ENCODE measurements around the gene FCER1G.
"Not testable (repeated sequence)": the region's sequence is repeated elsewhere in the genome, so short reads cannot be mapped to it uniquely, and the experiment has no call there.

The FCER1G gene

GRCh38 chr1:161214369-161214768, 726 bp upstream of the FCER1G start:
- Histone ChIP-seq H3K4me1 (ENCODE audit: control insufficient read depth, insufficient read depth, low read length) (peaks cover 9% of the 10 kb centered on the region; the same call in 1 of the 2 replicates), H3K9ac (ENCODE audit: low read depth, low read length) (no peak overlapping the region), H3K27me3 (ENCODE audit: control insufficient read depth, insufficient read depth, low read length) (no peaks in the 10 kb centered on the region), H3K9me3 (ENCODE audit: control insufficient read depth, insufficient read depth, low read length) (no peaks in the 10 kb centered on the region), H3K4me3 (ENCODE audit: low read depth, low read length) (no peak overlapping the region), H3K27ac (ENCODE audit: low read depth, low read length) (no peak overlapping the region), H3K36me3 (ENCODE audit: control insufficient read depth, insufficient read depth, low read length) (peaks cover 58% of the 10 kb centered on the region)

GRCh38 chr1:161216945-161217712, 2.0 kb downstream of the FCER1G start:
- H3K9me3 ChIP-seq (ENCODE audit: control insufficient read depth, insufficient read depth, low read length): no peaks in the 10 kb centered on the region
- no peak overlapping the region for H3K4me3 ChIP-seq (ENCODE audit: low read depth, low read length)
- peaks cover 6% of the 10 kb centered on the region; the same call in 1 of the 2 replicates for H3K4me1 ChIP-seq (ENCODE audit: control insufficient read depth, insufficient read depth, low read length)
- peak overlapping the region; percentile 25 for H3K27ac ChIP-seq (ENCODE audit: low read depth, low read length)
- no peaks in the 10 kb centered on the region for H3K27me3 ChIP-seq (ENCODE audit: control insufficient read depth, insufficient read depth, low read length)
- no peak overlapping the region for H3K9ac ChIP-seq (ENCODE audit: low read depth, low read length)
- peaks cover 32% of the 10 kb centered on the region for H3K36me3 ChIP-seq (ENCODE audit: control insufficient read depth, insufficient read depth, low read length)

GRCh38 chr1:161217831-161218230, 2.7 kb downstream of the FCER1G start:
- no peaks in the 10 kb centered on the region for H3K9me3 ChIP-seq (ENCODE audit: control insufficient read depth, insufficient read depth, low read length)
- no peaks in the 10 kb centered on the region for H3K27me3 ChIP-seq (ENCODE audit: control insufficient read depth, insufficient read depth, low read length)
- no peak overlapping the region for H3K27ac ChIP-seq (ENCODE audit: low read depth, low read length)
- H3K36me3 ChIP-seq (ENCODE audit: control insufficient read depth, insufficient read depth, low read length): peaks cover 25% of the 10 kb centered on the region
- H3K4me1 ChIP-seq (ENCODE audit: control insufficient read depth, insufficient read depth, low read length): peaks cover 6% of the 10 kb centered on the region; the same call in 1 of the 2 replicates
- no peak overlapping the region for H3K9ac ChIP-seq (ENCODE audit: low read depth, low read length)
- no peak overlapping the region for H3K4me3 ChIP-seq (ENCODE audit: low read depth, low read length)

GRCh38 chr1:161218301-161219077, 3.4 kb downstream of the FCER1G start:
- H3K36me3 ChIP-seq (ENCODE audit: control insufficient read depth, insufficient read depth, low read length): peaks cover 19% of the 10 kb centered on the region
- H3K27ac ChIP-seq (ENCODE audit: low read depth, low read length): peak overlapping the region; percentile 5
- no peaks in the 10 kb centered on the region for H3K9me3 ChIP-seq (ENCODE audit: control insufficient read depth, insufficient read depth, low read length)
- H3K9ac ChIP-seq (ENCODE audit: low read depth, low read length): no peak overlapping the region
- no peak overlapping the region for H3K4me3 ChIP-seq (ENCODE audit: low read depth, low read length)
- H3K27me3 ChIP-seq (ENCODE audit: control insufficient read depth, insufficient read depth, low read length): no peaks in the 10 kb centered on the region
- peaks cover 6% of the 10 kb centered on the region; the same call in 1 of the 2 replicates for H3K4me1 ChIP-seq (ENCODE audit: control insufficient read depth, insufficient read depth, low read length)

DNA sequence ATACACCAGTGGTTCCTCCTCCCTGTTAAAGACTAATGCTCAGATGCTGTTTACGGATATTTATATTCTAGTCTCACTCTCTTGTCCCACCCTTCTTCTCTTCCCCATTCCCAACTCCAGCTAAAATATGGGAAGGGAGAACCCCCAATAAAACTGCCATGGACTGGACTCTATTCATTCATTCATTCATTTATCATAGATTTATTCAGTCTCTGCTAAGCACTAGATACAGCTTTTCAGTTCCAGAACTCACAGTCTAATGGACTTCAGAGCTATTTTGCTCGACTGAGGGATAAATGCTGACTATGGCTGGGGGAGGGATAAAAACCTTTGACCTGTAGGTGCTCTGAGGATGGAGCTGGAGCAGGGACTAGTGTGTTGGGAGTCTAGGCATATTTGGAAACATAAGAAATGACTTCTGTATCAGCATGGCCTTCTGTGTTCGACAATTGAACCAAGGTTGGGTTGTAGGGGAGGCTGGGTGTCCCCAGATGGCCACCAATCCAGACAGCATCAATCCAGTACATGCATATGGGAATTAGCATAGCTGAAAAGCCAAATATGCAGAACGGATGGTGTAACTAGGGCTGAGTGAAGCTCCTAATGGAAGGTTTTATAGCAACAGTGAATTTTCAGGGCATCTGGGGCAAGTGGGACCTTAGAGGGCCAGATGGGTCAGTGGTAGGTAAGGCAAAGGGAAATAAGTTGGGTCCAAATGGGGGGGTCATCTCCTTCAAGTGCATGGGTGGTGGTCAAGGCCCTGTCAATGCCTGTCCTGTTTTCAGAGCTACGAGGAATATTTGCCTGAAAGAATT, 4.2 kb downstream of the FCER1G start:
- no peaks in the 10 kb centered on the region for H3K27me3 ChIP-seq (ENCODE audit: control insufficient read depth, insufficient read depth, low read length)
- peaks cover 11% of the 10 kb centered on the region for H3K36me3 ChIP-seq (ENCODE audit: control insufficient read depth, insufficient read depth, low read length)
- H3K9me3 ChIP-seq (ENCODE audit: control insufficient read depth, insufficient read depth, low read length): no peaks in the 10 kb centered on the region
- no peak overlapping the region for H3K27ac ChIP-seq (ENCODE audit: low read depth, low read length)
- no peak overlapping the region for H3K4me3 ChIP-seq (ENCODE audit: low read depth, low read length)
- H3K9ac ChIP-seq (ENCODE audit: low read depth, low read length): no peak overlapping the region
- peaks cover 6% of the 10 kb centered on the region; the same call in 1 of the 2 replicates for H3K4me1 ChIP-seq (ENCODE audit: control insufficient read depth, insufficient read depth, low read length)

- no peaks in the 10 kb centered on the region for H3K27me3 ChIP-seq (ENCODE audit: control insufficient read depth, insufficient read depth, low read length)
- H3K9me3 ChIP-seq (ENCODE audit: control insufficient read depth, insufficient read depth, low read length): no peaks in the 10 kb centered on the region
- H3K4me3 ChIP-seq (ENCODE audit: low read depth, low read length): no peak overlapping the region
- H3K9ac ChIP-seq (ENCODE audit: low read depth, low read length): no peak overlapping the region
- H3K4me1 ChIP-seq (ENCODE audit: control insufficient read depth, insufficient read depth, low read length): peaks cover 6% of the 10 kb centered on the region; the same call in 1 of the 2 replicates
- no peak overlapping the region for H3K27ac ChIP-seq (ENCODE audit: low read depth, low read length)
- peaks cover 6% of the 10 kb centered on the region; the same call in 1 of the 2 replicates for H3K36me3 ChIP-seq (ENCODE audit: control insufficient read depth, insufficient read depth, low read length)
Observed at GRCh38 chr1:161220002-161220401, 4.9 kb downstream of the FCER1G start.

DNA sequence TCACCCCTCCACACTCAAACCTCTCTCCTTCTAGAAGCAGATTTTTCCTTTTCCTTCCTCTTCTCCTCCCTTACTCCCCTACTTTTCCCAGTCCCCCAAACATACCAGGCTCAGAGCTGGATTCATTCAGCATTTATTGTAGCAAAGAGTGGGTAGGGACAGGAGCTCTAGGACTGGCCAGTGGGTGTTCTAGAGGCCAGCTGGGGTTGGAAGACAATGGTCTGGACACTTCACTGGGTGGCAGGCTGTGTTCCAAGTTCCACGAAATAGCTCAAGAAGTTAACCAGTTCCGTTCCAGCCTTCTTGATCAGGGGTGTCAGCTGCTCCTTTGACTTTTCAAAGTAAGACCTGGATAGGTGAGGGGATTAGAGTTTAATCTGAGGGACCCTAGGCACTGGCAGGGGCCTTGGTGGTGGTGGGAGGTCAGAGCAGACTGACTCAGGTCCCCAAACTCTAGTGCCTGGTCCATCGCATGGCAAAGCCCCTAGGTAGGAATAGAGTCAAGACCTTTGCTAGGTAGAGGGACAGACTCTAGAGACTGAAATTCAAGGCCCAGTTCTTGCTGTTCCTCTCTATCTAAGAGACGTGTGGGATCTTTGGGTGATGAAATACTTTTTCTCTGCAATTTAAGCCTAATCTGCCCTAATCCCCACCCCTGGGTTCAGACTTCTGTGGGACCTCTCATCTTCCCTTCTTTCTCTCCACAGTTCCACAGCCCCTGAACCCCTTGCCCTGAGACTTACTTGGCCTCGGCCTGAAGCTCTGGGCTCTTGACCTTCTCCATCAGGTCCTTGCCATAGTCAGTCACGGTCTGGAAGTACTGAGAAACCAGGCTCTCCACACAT, 7.3 kb downstream of the FCER1G start:
- Histone ChIP-seq H3K27me3 (ENCODE audit: control insufficient read depth, insufficient read depth, low read length) (no peaks in the 10 kb centered on the region), H3K4me1 (ENCODE audit: control insufficient read depth, insufficient read depth, low read length) (peaks cover 17% of the 10 kb centered on the region; the same call in 1 of the 2 replicates), H3K36me3 (ENCODE audit: control insufficient read depth, insufficient read depth, low read length) (no peaks in the 10 kb centered on the region), H3K9ac (ENCODE audit: low read depth, low read length) (no peak overlapping the region), H3K27ac (ENCODE audit: low read depth, low read length) (no peak overlapping the region), H3K9me3 (ENCODE audit: control insufficient read depth, insufficient read depth, low read length) (no peaks in the 10 kb centered on the region), H3K4me3 (ENCODE audit: low read depth, low read length) (no peak overlapping the region)

DNA sequence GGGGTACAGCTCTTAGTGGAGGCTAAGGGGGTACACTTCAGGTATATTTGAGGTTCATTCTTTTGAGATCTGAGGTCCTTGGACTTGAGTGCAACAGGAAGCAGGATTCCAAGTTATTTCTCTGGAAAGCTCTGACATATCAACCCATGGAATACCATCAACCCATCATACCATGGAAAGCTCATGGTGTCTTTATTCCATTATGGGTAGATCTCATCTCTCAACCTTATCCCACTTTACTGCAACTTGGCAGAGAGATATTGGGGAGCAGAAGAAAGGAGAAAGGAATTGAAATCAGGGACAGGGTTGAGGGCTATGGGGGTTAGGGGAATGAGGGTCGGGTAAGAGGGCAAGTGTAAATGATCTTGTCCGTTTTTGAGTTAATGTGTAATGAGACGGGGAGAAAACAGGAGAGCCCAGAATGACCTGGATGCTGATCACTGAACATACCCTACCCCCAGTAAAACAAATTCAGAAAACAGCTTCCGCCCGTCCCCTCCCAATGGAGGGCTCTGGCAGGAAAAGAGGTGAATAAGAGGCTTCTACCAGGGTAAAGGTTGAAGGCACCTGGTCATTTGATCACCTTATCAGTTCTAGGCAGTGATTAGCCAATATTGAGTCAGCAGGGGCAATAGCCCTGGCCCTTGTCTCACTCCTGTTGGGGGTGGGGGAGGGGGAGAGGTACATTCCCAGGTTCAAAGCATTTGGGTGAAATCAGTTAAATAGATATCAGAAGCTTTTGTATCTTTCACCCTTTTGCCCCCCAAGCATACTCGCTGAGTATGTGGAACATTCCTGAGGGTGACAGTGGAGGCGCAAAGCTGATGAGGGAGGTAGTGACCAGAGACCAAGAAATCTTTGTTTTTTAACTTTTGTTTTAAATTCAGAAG, 9.0 kb downstream of the FCER1G start:
- no peak overlapping the region for H3K9ac ChIP-seq (ENCODE audit: low read depth, low read length)
- no peaks in the 10 kb centered on the region for H3K9me3 ChIP-seq (ENCODE audit: control insufficient read depth, insufficient read depth, low read length)
- H3K4me3 ChIP-seq (ENCODE audit: low read depth, low read length): no peak overlapping the region
- no peaks in the 10 kb centered on the region for H3K27me3 ChIP-seq (ENCODE audit: control insufficient read depth, insufficient read depth, low read length)
- H3K27ac ChIP-seq (ENCODE audit: low read depth, low read length): no peak overlapping the region
- H3K36me3 ChIP-seq (ENCODE audit: control insufficient read depth, insufficient read depth, low read length): peaks cover 11% of the 10 kb centered on the region
- peaks cover 15% of the 10 kb centered on the region for H3K4me1 ChIP-seq (ENCODE audit: control insufficient read depth, insufficient read depth, low read length)

DNA sequence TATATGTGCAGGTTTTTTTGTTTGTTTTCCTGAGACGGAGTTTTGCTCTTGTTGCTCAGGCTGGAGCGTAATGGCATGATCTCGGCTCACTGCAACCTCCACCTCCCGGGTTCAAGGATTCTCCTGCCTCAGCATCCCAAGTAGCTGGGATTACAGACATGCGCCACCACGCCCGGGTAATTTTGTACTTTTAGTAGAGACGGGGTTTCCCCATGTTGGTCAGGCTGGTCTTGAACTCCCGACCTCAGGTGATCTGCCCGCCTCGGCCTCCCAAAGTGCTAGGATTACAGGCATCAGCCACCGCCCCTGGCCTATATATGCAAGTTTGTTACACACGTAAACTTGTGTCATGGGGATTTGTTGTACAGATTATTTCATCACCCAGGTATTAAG, 9.6 kb downstream of the FCER1G start:
- not testable (repeated sequence) for H3K27me3 ChIP-seq (ENCODE audit: control insufficient read depth, insufficient read depth, low read length); H3K4me3 ChIP-seq (ENCODE audit: low read depth, low read length); H3K9ac ChIP-seq (ENCODE audit: low read depth, low read length); H3K27ac ChIP-seq (ENCODE audit: low read depth, low read length); H3K9me3 ChIP-seq (ENCODE audit: control insufficient read depth, insufficient read depth, low read length)
- peaks cover 15% of the 10 kb centered on the region for H3K4me1 ChIP-seq (ENCODE audit: control insufficient read depth, insufficient read depth, low read length)
- peaks cover 18% of the 10 kb centered on the region for H3K36me3 ChIP-seq (ENCODE audit: control insufficient read depth, insufficient read depth, low read length)
